DOHH2 (cell line): ENCODE results near the gene COL13A1.

Experiments used
- CTCF ChIP-seq: fragments of 200-600 bp; sonication (generic); IDR thresholded peaks from one replicate; pipeline ENCODE4 v1.5.1; 2014; ENCODE audit warnings: antibody characterized with exemption, mild to moderate bottlenecking, low read depth, low read length; ENCODE audit not compliant: poor library complexity, severe bottlenecking
- EZH2phosphoT487 ChIP-seq: fragments of 200-600 bp; sonication (generic); IDR thresholded peaks from 2 replicates; pipeline ENCODE4 v1.6.1; 2017; ENCODE audit warnings: borderline replicate concordance, mild to moderate bottlenecking, antibody characterized with exemption, low read length, moderate library complexity, mixed read lengths

GRCh38 chr10:69907517-69907916, 105.8 kb downstream of the COL13A1 start:
- TF ChIP-seq CTCF (no peak), EZH2phosphoT487 (no peak)
